ENCODE results near the gene PALB2.
A peak's percentile ranks its signal among the peaks of the same experiment; 100 is the strongest.
"Not testable (repeated sequence)": the region's sequence is repeated elsewhere in the genome, so short reads cannot be mapped to it uniquely, and the experiment has no call there.

PALB2 gene

GRCh38 chr16:23642246-23642774 lies 1.2 kb upstream of the PALB2 start:
- DNase-seq: no peak

- DNase-seq: no peak
Observed at GRCh38 chr16:23640615-23640930, 537 bp downstream of the PALB2 start.

- DNase-seq: no peak
Observed at GRCh38 chr16:23635958-23636357, 5.2 kb downstream of the PALB2 start.

DNA sequence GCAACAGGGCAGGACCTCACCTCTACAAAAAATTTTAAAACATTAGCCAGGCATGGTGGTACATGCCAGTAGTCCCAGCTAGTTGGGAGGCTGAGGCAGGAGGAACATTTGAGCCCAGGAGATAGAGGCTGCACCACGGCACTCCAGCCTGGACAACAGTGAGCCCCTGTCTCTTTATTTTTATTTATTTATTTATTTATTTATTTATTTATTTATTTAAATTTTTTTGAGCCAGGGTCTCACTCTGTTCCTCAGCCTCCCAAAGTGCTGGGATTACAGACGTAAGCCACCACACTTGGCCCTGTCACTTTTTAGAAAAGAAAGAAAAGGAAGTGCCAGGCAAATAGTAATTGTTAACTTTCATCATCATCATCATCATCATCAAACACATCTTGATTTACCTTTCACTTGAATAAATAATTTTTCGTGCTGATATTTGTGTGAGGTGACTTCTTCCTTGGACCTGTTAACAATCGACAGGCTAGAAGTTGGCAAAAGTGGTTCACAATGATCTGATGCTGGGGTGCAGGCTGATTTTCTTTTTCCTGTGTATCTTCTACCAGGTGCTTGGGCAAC lies 6.6 kb downstream of the PALB2 start:
- no peak for DNase-seq

DNA sequence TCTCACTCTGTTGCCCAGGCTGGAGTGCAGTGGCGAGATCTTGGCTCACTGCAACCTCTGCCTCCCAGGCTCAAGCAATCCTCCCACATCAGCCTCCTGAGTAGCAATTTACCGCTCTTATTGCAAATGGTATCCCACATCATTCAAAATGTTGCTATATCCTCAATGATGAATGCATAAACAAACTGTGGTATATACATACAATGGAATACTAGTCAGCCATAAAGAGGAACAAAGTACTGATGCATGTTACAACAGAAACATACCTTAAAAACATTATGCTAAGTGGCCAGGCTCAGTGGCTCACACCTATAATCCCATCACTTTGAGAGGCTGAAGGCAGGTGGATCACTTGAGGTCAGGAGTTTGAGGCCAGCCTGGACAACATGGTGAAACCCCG lies 9.2 kb downstream of the PALB2 start:
- DNase-seq: not testable (repeated sequence)

DNA sequence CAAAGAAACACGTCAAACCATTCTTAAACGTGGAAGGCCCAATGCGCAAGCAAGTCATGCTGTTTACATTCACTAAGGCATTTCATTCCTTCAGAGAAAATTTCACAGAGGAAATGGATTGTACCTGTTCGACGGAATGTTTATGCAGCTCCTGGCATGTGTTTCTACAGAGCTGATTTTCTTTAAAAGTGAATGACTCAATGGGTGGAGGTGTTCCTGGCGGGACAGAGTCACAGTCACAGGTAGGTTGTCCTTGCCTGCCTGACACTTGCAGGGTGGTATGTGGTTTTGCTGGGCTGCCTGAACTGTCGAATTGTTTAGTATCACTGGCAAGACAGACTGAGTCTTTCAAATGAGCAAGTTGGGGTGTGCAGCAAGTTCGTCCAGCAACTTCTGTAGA lies 11.6 kb downstream of the PALB2 start:
- DNase-seq: no peak

GRCh38 chr16:23624092-23624491 lies 17.0 kb downstream of the PALB2 start:
- DNase-seq: no peak

DNA sequence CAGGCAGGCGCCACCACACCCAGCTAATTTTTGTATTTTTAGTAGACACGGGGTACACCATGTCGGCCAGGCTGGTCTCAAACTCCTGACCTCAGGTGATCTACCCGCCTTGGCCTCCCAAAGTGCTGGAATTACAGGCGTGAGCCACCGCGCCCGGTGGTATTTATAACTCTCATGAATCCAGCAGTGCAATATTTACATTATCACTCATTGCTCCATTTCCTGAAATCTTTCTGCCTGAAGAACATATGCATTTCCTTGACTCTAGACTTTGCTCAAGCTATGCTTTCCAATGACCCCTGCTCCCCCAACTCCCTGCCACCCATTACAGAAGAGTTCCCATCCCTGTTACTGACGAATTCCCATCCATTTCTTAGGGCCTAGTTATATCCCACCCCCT lies 25.3 kb downstream of the PALB2 start:
- DNase-seq: no peak

GRCh38 chr16:23611936-23612335 lies 29.2 kb downstream of the PALB2 start:
- no peak for DNase-seq

DNA sequence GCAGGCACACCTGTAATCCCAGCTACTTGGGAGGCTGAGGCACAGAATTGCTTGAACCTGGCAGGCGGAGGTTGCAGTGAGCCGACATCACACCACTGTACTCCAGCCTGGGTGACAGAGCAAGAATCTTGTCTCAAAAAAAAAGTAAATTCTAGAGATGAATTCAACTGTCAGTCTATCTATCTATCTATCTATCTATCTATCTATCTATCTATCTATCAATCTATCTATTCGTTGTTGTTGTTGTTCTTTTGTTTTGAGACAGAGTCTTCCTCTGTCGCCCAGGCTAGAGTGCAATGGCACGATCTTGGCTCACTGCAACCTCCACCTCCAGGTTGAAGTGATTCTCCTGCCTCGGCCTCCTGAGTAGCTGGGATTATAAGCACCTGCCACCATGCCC lies 30.2 kb downstream of the PALB2 start:
- not testable (repeated sequence) for DNase-seq

- no peak for DNase-seq
Observed at GRCh38 chr16:23609929-23610328, 31.2 kb downstream of the PALB2 start.

DNA sequence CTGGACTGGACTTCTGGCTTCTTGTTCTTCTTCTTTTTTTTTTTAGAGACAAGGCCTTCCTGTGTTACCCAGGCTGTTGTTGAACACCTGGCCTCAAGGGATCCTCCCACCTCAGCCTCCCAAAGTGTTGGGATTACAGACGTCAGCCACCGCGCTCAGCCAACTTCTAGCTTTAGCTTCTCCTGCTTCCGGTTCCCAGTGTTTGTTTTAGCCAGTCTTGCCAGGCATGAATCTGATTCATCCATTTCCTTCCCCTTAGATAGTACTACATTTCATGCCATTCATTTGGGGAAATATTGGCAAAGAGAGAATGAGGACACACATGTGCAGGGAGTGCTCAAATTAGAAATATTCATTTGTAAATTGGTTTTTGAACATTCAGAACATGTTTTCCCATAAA lies 32.9 kb downstream of the PALB2 start:
- peak; percentile 86 for DNase-seq

GRCh38 chr16:23607726-23608125 lies 33.4 kb downstream of the PALB2 start:
- peak; percentile 15 for DNase-seq

- DNase-seq: peak; percentile 18
Observed at GRCh38 chr16:23597003-23597756, 43.9 kb downstream of the PALB2 start.

DNA sequence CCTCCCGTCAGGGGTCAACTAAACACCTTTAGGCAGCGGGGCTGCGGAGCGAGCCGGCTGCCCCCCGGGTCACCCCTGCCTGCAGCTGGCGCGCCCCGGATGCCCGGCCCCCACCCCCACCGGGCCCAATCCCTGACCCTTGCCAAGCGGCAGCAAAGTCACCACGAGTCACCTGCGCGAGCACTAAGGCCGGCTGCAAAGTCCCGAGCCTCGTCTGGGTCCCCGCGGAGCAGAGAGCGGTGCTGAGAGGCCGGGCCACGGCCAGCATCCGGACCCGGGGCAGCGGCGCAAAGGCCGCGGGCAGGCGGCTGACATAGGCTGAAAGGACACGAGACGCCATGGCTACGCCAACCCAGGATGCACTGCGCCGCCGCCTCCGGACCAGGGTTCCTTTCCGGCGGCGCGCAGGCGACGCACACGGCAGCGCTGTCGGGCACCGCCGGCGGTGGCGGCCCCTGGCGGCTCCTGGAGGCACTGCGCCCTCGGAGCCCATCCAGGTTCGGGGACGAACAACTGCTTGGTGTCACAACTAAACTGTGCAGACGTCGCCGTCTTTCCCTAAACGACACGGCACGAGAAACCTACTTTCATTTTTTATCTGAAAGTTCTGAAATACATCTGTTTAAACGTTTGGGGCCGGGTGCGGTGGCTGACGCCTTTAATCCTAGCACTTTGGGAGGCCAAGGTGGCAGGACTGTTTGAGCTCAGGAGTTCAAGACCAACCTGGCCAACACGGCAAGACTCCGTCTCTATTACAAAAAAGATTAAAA lies 45.0 kb downstream of the PALB2 start, which contains the start of gene NDUFAB1:
NDUFAB1 (minus strand) TSS at position 366 of the 770 bp plus-strand sequence; CDS start at position 340, 26 bp downstream.
- DNase-seq: peak; percentile 77

DNA sequence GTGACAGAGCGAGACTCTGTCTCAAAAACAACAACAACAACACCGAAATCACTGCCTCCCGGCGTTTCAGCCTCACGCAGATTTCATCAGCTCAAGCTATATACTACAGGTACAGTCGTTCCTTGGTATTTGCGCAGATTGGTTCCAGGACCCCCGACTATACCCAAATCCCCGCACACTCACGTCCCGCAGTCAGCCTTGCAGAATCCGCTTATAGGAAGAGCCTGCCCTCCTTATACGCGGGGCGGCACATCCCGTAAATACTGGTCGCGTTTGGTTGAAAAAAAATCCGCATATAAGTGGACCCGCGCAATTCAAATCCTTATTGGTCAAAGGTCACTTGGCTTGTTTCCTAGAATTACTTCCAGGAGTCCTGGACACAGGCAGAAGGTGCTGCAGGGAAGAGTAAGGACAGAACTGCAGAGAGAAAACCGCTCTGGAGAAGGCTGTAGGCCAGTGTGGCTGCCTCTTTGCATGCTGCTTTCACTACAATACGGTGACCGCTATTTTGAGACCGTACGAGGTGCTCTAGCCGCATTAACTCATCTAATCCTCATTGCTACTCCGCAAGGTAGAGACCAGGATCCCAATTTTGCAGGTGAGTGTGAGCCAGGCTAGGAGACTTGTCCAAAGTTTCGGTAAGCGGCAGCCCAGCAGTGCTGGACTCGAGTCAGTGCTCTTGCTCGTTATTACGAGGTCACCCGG lies 45.7 kb downstream of the PALB2 start:
- no peak for DNase-seq

GRCh38 chr16:23594186-23594585 lies 46.9 kb downstream of the PALB2 start:
- DNase-seq: no peak

GRCh38 chr16:23590181-23590580 lies 50.9 kb downstream of the PALB2 start:
- DNase-seq: no peak

GRCh38 chr16:23587726-23588125 lies 53.4 kb downstream of the PALB2 start:
- DNase-seq: peak; percentile 43

- no peak for DNase-seq
Observed at GRCh38 chr16:23584186-23585076, 56.7 kb downstream of the PALB2 start.

- not testable (repeated sequence) for DNase-seq
Observed at GRCh38 chr16:23583271-23583670, 57.8 kb downstream of the PALB2 start.

GRCh38 chr16:23581764-23582163 lies 59.3 kb downstream of the PALB2 start:
- no peak for DNase-seq

Measured in NCI-H226 (cell line).